PC-9 (cell line): ENCODE measurements around the gene SCNN1B.

Source experiments
- CTCF ChIP-seq: fragments of 200-600 bp; sonication (generic); conservative IDR thresholded peaks from 2 replicates; pipeline ENCODE4 v1.6.1; 2017; ENCODE audit warnings: mixed run types, antibody characterized with exemption, mild to moderate bottlenecking, moderate library complexity
- EZH2 ChIP-seq: fragments of 200-600 bp; sonication (generic); IDR thresholded peaks from 2 replicates; pipeline ENCODE4 v1.8.0; 2017; ENCODE audit warnings: antibody characterized with exemption, low read depth

DNA sequence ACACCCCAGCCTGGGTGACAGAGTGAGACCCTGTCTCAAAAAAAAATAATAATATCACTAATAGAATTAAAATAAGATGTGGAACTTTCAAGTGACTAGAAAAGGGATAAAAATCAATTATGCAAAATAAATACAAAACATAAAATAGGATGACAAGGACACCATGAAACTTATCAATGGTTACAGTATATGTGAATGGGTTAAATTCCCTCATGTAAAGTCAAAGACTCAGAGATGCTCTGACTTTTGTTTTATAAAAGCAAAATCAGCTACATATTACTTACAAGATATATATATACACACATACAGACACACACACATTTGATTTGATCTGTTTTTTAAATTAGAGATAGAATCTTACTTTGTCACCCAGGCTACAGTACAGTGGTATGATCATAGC, 33.5 kb upstream of the SCNN1B start:
- TF ChIP-seq CTCF (no peak), EZH2 (no peak)
